Ramos (cell line): ENCODE data around the gene UCMA.

Experiments used
- in situ Hi-C: fragments of 300-500 bp; cut with MboI; formaldehyde crosslinking; loops from one replicate; pipeline ENCODE4 v1.14.3; 2022; ENCODE audit warnings: low sequenced_read_pairs; ENCODE audit not compliant: unreplicated experiment

The UCMA gene

GRCh38 chr10:13190816-13191215 lies 43.4 kb downstream of the UCMA start:
- in situ Hi-C loops: no loop called here

GRCh38 chr10:13189961-13190360 lies 44.2 kb downstream of the UCMA start:
- in situ Hi-C loops: no loop called here

GRCh38 chr10:13188593-13188992 lies 45.6 kb downstream of the UCMA start:
- in situ Hi-C loops: no loop called here

GRCh38 chr10:13187135-13187534 lies 47.0 kb downstream of the UCMA start:
- in situ Hi-C loops: no loop called here

GRCh38 chr10:13184730-13185514 lies 49.3 kb downstream of the UCMA start:
- in situ Hi-C loops: no loop called here

- in situ Hi-C loops: no loop called here
These were observed 49.9 kb downstream of the UCMA start for GRCh38 chr10:13184276-13184675.

GRCh38 chr10:13183625-13184024 lies 50.5 kb downstream of the UCMA start:
- in situ Hi-C loops: no loop called here

- in situ Hi-C loops: no loop called here
These were observed 51.8 kb downstream of the UCMA start for GRCh38 chr10:13182424-13182823.

- in situ Hi-C loops: no loop called here
These were observed 53.4 kb downstream of the UCMA start for GRCh38 chr10:13180788-13181187.

GRCh38 chr10:13173616-13174015 lies 60.6 kb downstream of the UCMA start:
- in situ Hi-C loops: no loop called here
